LHCN-M2 (cell line): ENCODE results near the gene MYMX. TPM values are rescaled to one million over a fixed set of nuclear protein-coding genes. Genes with fewer than 3 reads are reported as not detected.
A peak's percentile ranks its signal among the peaks of the same experiment; 100 is the strongest.
"Not testable (repeated sequence)": the region's sequence is repeated elsewhere in the genome, so short reads cannot be mapped to it uniquely, and the experiment has no call there.

Experiments
- DNase-seq: peaks from one replicate; pipeline ENCODE4 v3.0.0-alpha.2; 2012; ENCODE audit warnings: low read depth
- total RNA-seq: library from RNA; depleted of rRNA; stranded (reverse); fragments of >200 nt; gene quantifications from 2 replicates; pipeline ENCODE4 v1.2.3, GENCODE V29; 2014

The MYMX gene
- total RNA-seq, 1 experiment from 2014 or later = 38.0 TPM

DNA sequence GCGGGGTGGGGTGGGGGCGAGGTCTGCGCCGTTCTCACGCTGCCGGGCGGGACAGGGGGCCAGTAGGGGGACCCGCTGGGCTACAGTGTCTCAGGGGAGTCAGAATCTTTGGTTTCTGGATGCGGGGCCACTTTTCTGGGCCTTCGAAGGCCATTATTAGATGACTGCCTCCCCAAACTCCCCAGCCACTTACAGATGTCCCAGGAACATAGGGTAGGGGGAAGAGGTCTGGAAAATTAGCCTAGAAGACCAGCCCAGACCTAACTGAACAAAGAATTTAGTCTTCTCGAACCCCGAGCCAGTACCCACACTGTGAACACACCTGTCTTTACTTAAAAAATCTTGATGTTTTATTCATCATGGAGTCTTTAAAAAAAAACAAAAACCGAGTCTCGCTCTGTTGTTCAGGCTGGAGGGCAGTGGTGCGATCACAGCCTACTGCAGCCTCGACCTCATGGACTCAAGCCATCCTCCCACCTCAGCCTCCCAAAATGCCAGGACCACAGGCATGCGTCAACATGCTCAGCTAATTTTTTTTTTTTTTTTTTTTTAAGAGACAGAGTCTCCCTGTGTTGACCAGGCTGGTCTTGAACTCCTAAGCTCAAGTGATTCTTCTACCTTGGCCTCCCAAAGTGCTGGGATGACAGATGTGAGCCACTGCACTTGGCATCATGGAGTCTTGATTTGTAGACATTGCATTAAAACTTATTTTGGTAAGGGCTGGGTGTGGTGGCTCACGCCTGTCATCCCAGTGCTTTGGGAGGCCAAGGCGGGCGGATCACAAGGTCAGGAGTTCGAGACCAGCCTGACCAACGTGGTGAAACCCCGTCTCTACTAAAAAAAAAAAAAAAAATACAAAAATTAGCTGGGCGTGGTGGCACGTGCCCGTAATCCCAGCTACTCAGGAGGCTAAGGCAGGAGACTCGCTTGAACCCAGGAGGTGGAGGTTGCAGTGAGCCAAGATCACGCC, 3.4 kb downstream of the MYMX start:
- no peak for DNase-seq

GRCh38 chr6:44220913-44221290, 4.2 kb downstream of the MYMX start:
- DNase-seq = no peak

GRCh38 chr6:44221291-44221960, 4.7 kb downstream of the MYMX start:
- peak; percentile 88 for DNase-seq

GRCh38 chr6:44221961-44222335, 5.2 kb downstream of the MYMX start:
- DNase-seq = no peak

GRCh38 chr6:44222486-44223318, 6.0 kb downstream of the MYMX start:
- DNase-seq = no peak

GRCh38 chr6:44223319-44224028, 6.7 kb downstream of the MYMX start, which contains the start of gene SLC29A1:
Gene SLC29A1 (plus strand): TSS chr6:44223595. CDS start chr6:44227314, 3,719 bp downstream.
- DNase-seq = peak; percentile 60

DNA sequence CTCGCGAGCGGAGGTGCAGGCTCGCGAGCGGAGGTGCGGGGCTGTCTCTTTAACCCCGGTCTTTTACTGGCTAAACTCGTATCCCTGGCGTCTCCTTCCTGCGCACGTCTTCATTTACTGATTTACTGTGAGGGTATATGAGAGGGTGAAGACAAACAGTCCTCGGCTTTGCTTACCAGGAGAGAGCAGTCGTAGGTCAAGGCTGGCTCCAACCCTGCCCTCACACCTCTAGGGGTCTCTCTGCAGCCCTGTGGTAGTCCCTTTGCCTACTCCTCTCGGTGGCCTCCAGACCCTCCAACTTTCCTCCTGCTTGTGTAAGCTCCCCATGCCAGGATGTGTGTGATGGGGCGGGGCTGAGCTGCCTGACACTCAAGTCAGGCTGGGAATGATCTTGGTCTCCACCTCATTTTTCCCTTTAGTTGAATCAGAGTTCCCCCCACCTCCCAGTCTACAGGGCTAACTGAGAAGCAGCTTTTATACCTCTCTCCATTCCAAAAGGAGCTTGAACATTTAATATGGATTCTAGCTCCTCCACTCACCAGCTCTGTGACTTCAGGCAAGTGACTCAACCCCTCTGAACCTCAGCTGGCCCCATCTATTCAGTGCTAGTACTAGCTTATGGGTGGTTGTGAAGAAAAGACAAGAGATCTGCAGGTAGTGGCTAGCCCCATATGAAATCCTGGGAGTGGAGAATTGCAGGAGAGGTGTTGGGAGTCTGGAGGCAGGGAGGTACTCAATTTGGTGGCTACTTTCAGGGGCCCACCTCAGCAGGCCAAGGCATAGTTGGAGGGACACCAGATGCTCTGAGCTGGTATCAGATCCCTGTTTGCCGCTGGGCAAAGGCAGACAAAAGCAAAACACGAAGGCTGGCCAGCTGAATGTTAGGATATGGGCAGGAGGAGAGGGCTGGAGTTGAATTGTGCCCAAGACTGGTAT, 7.6 kb downstream of the MYMX start:
- peak; percentile 22 for DNase-seq

GRCh38 chr6:44224965-44225305, 8.2 kb downstream of the MYMX start:
- no peak for DNase-seq

DNA sequence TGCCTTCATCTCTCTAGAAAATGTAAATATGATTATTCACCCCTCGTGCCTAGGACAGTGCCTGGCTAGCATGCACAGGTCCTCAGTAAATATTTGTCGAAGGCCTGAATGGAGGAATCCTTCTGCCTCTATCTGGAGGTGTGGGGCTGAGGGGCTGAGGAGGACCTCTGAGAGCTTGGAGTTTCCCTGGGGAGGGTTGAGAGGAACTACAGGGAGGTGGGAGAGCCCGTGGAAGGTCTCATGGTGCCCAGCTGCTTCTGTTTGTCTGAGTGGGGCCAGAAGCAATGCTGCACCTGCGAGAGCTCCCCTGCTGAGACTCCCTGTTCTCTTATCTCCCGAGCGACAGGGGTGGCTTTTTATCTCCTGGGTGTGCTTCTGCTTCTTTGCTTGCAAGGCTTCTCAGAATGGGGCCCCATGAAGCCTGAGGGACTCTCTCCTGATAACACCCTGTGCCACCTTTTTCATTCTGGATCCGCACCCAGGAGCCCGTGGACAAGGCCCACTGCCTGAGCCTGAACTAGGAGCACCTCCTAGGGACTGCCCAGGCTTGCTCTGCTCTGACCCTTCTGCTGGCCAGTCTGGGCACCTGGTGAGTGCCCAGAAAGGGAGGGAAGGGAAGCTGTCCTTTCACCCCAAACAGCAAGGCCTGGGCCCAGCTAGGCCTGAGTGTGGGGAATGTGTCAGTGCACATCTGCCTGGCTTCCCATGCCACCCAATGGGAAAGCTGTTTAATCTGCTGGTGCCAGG, 9.0 kb downstream of the MYMX start:
- no peak for DNase-seq

- peak; percentile 57 for DNase-seq
Measured at GRCh38 chr6:44226368-44227147, 9.8 kb downstream of the MYMX start.

- no peak for DNase-seq
Measured at GRCh38 chr6:44227148-44227793, 10.5 kb downstream of the MYMX start.

DNA sequence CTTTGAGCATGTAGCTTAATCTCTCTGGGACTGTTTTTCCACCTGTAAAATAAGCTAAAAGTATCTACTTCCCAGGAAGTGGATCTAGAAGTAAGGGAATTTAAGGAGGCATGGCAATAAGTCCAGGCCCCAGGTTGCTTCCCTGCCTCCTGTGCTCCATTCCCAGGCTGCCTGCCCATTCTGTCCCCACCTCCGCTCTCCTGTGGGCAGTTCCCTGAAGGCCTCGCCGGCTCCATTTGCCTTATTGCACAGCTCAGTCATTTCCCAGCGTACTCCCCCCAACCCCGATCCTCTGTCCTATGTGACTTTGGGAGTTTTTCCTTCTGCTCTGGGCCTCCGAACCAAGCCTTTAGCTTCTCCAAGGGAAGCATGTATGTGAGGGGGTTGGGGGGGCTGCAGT, 11.3 kb downstream of the MYMX start:
- DNase-seq = no peak

- no peak for DNase-seq
Measured at GRCh38 chr6:44228433-44228832, 11.7 kb downstream of the MYMX start.

GRCh38 chr6:44228836-44229235, 12.1 kb downstream of the MYMX start:
- DNase-seq = no peak

- no peak for DNase-seq
Measured at GRCh38 chr6:44229376-44230033, 12.8 kb downstream of the MYMX start.

GRCh38 chr6:44230034-44230675, 13.4 kb downstream of the MYMX start:
- no peak for DNase-seq

DNA sequence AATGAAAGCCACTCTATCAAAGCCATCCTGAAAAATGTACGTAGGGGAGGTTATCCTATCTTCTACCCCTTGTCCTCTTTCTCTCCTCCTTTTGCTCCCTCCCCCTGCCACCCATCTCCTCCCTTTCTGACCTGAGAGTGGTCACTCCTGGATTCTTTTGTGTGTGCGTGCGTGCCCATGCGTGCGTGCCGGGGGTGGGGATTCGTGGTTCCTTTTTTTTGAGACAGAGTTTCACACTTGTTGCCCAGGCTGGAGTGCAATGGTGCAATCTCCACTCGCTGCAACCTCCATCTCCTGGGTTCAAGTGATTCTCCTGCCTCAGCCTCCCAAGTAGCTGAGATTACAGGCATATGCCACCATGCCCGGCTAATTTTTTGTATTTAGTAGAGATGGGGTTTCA, 14.7 kb downstream of the MYMX start:
- not testable (repeated sequence) for DNase-seq
